Keratinocyte (primary cell): Measurements from ENCODE around the gene SLC44A5.

ENCODE experiments used
- CTCF ChIP-seq, 3 experiments: IDR thresholded peaks in 1 of 3; conservative IDR thresholded peaks in 1 of 3; optimal IDR thresholded peaks in 1 of 3; 2 replicates in 2 of 3; 3 replicates in 1 of 3; pipeline versions ENCODE3 to v1.5.1; 2011; ENCODE audit warnings: low read length in 3 of 3, mild to moderate bottlenecking in 3 of 3, moderate library complexity in 2 of 3, control low read depth in 1 of 3, inconsistent platforms in 1 of 3; ENCODE audit not compliant: insufficient read depth in 2 of 3; ENCODE audit errors: extremely low read depth in 1 of 3
- EZH2 ChIP-seq: IDR thresholded peaks from one replicate; pipeline ENCODE4 v1.6.1; 2012; ENCODE audit warnings: inconsistent platforms, mild to moderate bottlenecking, low read length, moderate library complexity

- TF ChIP-seq EZH2: no peak
- TF ChIP-seq CTCF (optimal IDR thresholded peaks at IDR 0.05 in 1 of 3, IDR thresholded peaks at IDR 0.05 in 1 of 3, conservative IDR thresholded peaks at IDR 0.05 in 1 of 3; ENCODE audit: extremely low read depth in 1 of 3, insufficient read depth in 2 of 3, low read length in 3 of 3): no peak
These were observed 35.1 kb downstream of the SLC44A5 start for GRCh38 chr1:75575837-75576236.
